ENCODE results near the gene MAML3. TPM values are rescaled to one million over a fixed set of nuclear protein-coding genes. Genes with fewer than 3 reads are reported as not detected.

MAML3 gene
- polyA plus RNA-seq, 1 donor (not counting 4 experiments of a cell fraction or from before 2014, with no cell fraction given) = 0.68 TPM

DNA sequence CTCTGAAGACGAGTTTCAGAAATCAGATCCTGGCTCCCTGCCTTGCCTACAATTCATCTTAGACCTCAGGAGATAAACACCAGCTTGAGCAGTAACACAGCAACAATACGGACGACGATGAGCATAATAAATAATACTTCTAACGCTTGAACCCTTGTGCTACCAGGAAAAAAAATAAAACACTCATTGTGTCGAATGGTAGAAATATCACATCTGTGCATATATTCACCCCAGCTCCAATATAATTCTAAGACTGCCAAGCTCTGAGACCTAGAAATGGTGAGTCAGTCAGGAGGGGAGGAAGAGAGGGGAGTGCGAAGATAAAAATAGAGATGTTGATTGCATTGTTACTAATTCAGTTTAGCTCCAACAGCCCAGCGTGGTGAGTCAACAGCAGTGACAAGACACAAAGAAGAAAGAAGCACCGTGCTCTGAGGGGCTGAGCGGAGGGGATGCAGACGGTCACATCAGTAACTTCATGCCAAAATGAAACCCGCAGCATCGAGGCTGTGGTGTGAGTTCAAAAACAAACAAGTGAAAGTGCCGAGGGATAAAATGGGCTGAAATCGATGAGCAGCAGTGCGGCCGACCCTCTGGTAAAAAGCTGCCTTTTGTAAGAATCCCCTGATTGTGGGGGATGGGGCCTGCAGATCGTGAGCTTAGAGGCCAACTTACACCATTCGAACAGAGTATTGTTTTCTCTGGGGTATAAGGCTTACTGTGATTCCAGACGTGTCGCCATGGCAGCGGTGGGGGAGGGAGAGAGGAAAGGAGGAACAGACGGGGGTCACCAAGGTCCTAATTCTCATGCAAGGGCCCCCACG lies 338.0 kb downstream of the MAML3 start:
- no peaks in the 10 kb centered on the region for H3K9me1 ChIP-seq (ENCODE audit: control insufficient read depth, extremely low read depth, insufficient read depth, low read length)
- no peak overlapping the region for H3K27ac ChIP-seq (ENCODE audit: control insufficient read depth, insufficient read depth, low read length)
- H3K4me1 ChIP-seq (ENCODE audit: control insufficient read depth, extremely low read depth, insufficient read depth, low read length) = peaks cover 25% of the 10 kb centered on the region
- H2AFZ ChIP-seq (ENCODE audit: control insufficient read depth, low read length) = no peak overlapping the region
- DNase-seq (ENCODE audit: low read depth, low spot score) = no peak
- no peak overlapping the region for H3K9ac ChIP-seq (ENCODE audit: control insufficient read depth, extremely low read depth, insufficient read depth, low read length)
- peak overlapping the region in 1 of 3 experiments; percentile 25 for H3K4me3 ChIP-seq (ENCODE audit: control insufficient read depth in 2 of 3, extremely low read depth in 1 of 3, insufficient read depth in 2 of 3, low read depth in 1 of 3, low read length in 3 of 3)
- TF ChIP-seq CTCF (optimal IDR thresholded peaks at IDR 0.05 in 1 of 3, IDR thresholded peaks at IDR 0.05 in 1 of 3, conservative IDR thresholded peaks at IDR 0.05 in 1 of 3; ENCODE audit: extremely low read depth in 1 of 3, insufficient read depth in 2 of 3, low read length in 3 of 3) (no peak), EZH2 (IDR thresholded peaks at IDR 0.05; ENCODE audit: low read length) (no peak)
- H3K4me2 ChIP-seq (ENCODE audit: control insufficient read depth, extremely low read depth, insufficient read depth, low read depth, low read length) = peak overlapping the region; percentile 38
- dilution Hi-C loops (cut with MboI; ENCODE audit: extremely low pct_ligation_motif_present, low sequenced_read_pairs) = no loop called here
- H3K79me2 ChIP-seq (ENCODE audit: control insufficient read depth, insufficient read depth, low read length) = no peaks in the 10 kb centered on the region
- FAIRE-seq = peak; percentile 68
- H4K20me1 ChIP-seq (ENCODE audit: control insufficient read depth, extremely low read depth, insufficient read depth, low read length) = no peaks in the 10 kb centered on the region
- H3K27me3 ChIP-seq (ENCODE audit: control insufficient read depth, extremely low read depth, insufficient read depth, low read length) = no peaks in the 10 kb centered on the region
- no peaks in the 10 kb centered on the region for H3K9me3 ChIP-seq (ENCODE audit: control insufficient read depth, low read depth, low read length)
- H3K36me3 ChIP-seq (ENCODE audit: control insufficient read depth in 2 of 2, extremely low read depth in 1 of 2, insufficient read depth in 2 of 2, low read length in 2 of 2) = no peaks in the 10 kb centered on the region

- peak overlapping the region; percentile 35 for H3K4me2 ChIP-seq (ENCODE audit: control insufficient read depth, extremely low read depth, insufficient read depth, low read depth, low read length)
- FAIRE-seq (no peak), DNase-seq (ENCODE audit: low read depth, low spot score) (no peak)
- H3K9me3 ChIP-seq (ENCODE audit: control insufficient read depth, low read depth, low read length) = no peaks in the 10 kb centered on the region
- no peaks in the 10 kb centered on the region for H3K27me3 ChIP-seq (ENCODE audit: control insufficient read depth, extremely low read depth, insufficient read depth, low read length)
- peaks cover 25% of the 10 kb centered on the region for H3K4me1 ChIP-seq (ENCODE audit: control insufficient read depth, extremely low read depth, insufficient read depth, low read length)
- H3K27ac ChIP-seq (ENCODE audit: control insufficient read depth, insufficient read depth, low read length) = no peak overlapping the region
- dilution Hi-C loops (cut with MboI; ENCODE audit: extremely low pct_ligation_motif_present, low sequenced_read_pairs) = no loop called here
- H3K4me3 ChIP-seq (ENCODE audit: control insufficient read depth in 2 of 3, extremely low read depth in 1 of 3, insufficient read depth in 2 of 3, low read depth in 1 of 3, low read length in 3 of 3) = no peak overlapping the region
- no peak overlapping the region for H2AFZ ChIP-seq (ENCODE audit: control insufficient read depth, low read length)
- TF ChIP-seq CTCF (optimal IDR thresholded peaks at IDR 0.05 in 1 of 3, IDR thresholded peaks at IDR 0.05 in 1 of 3, conservative IDR thresholded peaks at IDR 0.05 in 1 of 3; ENCODE audit: extremely low read depth in 1 of 3, insufficient read depth in 2 of 3, low read length in 3 of 3) (no peak), EZH2 (IDR thresholded peaks at IDR 0.05; ENCODE audit: low read length) (no peak)
- no peak overlapping the region for H3K9ac ChIP-seq (ENCODE audit: control insufficient read depth, extremely low read depth, insufficient read depth, low read length)
- H3K36me3 ChIP-seq (ENCODE audit: control insufficient read depth in 2 of 2, extremely low read depth in 1 of 2, insufficient read depth in 2 of 2, low read length in 2 of 2) = no peaks in the 10 kb centered on the region
- H3K9me1 ChIP-seq (ENCODE audit: control insufficient read depth, extremely low read depth, insufficient read depth, low read length) = no peaks in the 10 kb centered on the region
- no peaks in the 10 kb centered on the region for H4K20me1 ChIP-seq (ENCODE audit: control insufficient read depth, extremely low read depth, insufficient read depth, low read length)
- H3K79me2 ChIP-seq (ENCODE audit: control insufficient read depth, insufficient read depth, low read length) = no peaks in the 10 kb centered on the region
These were observed 339.5 kb downstream of the MAML3 start for GRCh38 chr4:139814323-139815015.
